Keratinocyte (primary cell): Measurements from ENCODE around the gene ITGAX. TPM values are rescaled to one million over a fixed set of nuclear protein-coding genes. Genes with fewer than 3 reads are reported as not detected.

Source experiments
- DNase-seq: peaks from one replicate; pipeline ENCODE4 v3.0.0-alpha.2; 2011; ENCODE audit warnings: low read depth, missing footprints, low spot score
- FAIRE-seq: peaks from 2 replicates; lab custom pipeline; 2011; peaks lifted over from hg19 to GRCh38; lab: Jason Lieb, UNC
- H2AFZ ChIP-seq: 2 replicates; pipeline ENCODE4 v1.6.0; 2012; ENCODE audit warnings: low read length, control low read depth, inconsistent platforms; ENCODE audit not compliant: control insufficient read depth
- H3K27ac ChIP-seq: 2 replicates; pipeline ENCODE4 v1.5.1; 2011; ENCODE audit warnings: low read length; ENCODE audit not compliant: control insufficient read depth, insufficient read depth
- H3K27me3 ChIP-seq: 3 replicates; pipeline ENCODE4 v1.6.0; 2011; ENCODE audit warnings: low read length; ENCODE audit not compliant: control insufficient read depth, insufficient read depth; ENCODE audit errors: extremely low read depth
- H3K36me3 ChIP-seq, 2 experiments: 2 replicates in 1 of 2; 3 replicates in 1 of 2; pipeline ENCODE4 v1.5.1; 2011; ENCODE audit warnings: low read length in 2 of 2, mild to moderate bottlenecking in 1 of 2; ENCODE audit not compliant: control insufficient read depth in 2 of 2, insufficient read depth in 2 of 2; ENCODE audit errors: extremely low read depth in 1 of 2
- H3K4me1 ChIP-seq: 3 replicates; pipeline ENCODE4 v1.5.1; 2011; ENCODE audit warnings: low read length; ENCODE audit not compliant: control insufficient read depth, insufficient read depth; ENCODE audit errors: extremely low read depth
- H3K4me2 ChIP-seq: 3 replicates; pipeline ENCODE4 v1.6.0; 2011; ENCODE audit warnings: low read depth, low read length; ENCODE audit not compliant: control insufficient read depth, insufficient read depth; ENCODE audit errors: extremely low read depth
- H3K4me3 ChIP-seq, 3 experiments: fragments of 200-600 bp in 1 of 3; sonication (generic) in 1 of 3; 2 replicates in 2 of 3; 3 replicates in 1 of 3; pipeline ENCODE4 v1.5.1; 2011 to 2016; ENCODE audit warnings: low read length in 3 of 3, mild to moderate bottlenecking in 3 of 3, control low read depth in 2 of 3, inconsistent platforms in 1 of 3, low read depth in 1 of 3, mixed read lengths in 1 of 3, mixed run types in 1 of 3, moderate library complexity in 1 of 3; ENCODE audit not compliant: control insufficient read depth in 2 of 3, insufficient read depth in 2 of 3; ENCODE audit errors: extremely low read depth in 1 of 3
- H3K79me2 ChIP-seq: 2 replicates; pipeline ENCODE4 v1.6.0; 2012; ENCODE audit warnings: low read length; ENCODE audit not compliant: control insufficient read depth, insufficient read depth
- H3K9ac ChIP-seq: 3 replicates; pipeline ENCODE4 v1.6.0; 2011; ENCODE audit warnings: low read length; ENCODE audit not compliant: control insufficient read depth, insufficient read depth; ENCODE audit errors: extremely low read depth
- H3K9me1 ChIP-seq: 3 replicates; pipeline ENCODE4 v1.6.0; 2011; ENCODE audit warnings: low read length; ENCODE audit not compliant: control insufficient read depth, insufficient read depth; ENCODE audit errors: extremely low read depth
- H3K9me3 ChIP-seq: 2 replicates; pipeline ENCODE4 v1.5.1; 2012; ENCODE audit warnings: low read depth, low read length; ENCODE audit not compliant: control insufficient read depth
- H4K20me1 ChIP-seq: 3 replicates; pipeline ENCODE4 v1.6.0; 2011; ENCODE audit warnings: low read length; ENCODE audit not compliant: control insufficient read depth, insufficient read depth; ENCODE audit errors: extremely low read depth
- CTCF ChIP-seq, 3 experiments: IDR thresholded peaks in 1 of 3; conservative IDR thresholded peaks in 1 of 3; optimal IDR thresholded peaks in 1 of 3; 2 replicates in 2 of 3; 3 replicates in 1 of 3; pipeline versions ENCODE3 to v1.5.1; 2011; ENCODE audit warnings: low read length in 3 of 3, mild to moderate bottlenecking in 3 of 3, moderate library complexity in 2 of 3, control low read depth in 1 of 3, inconsistent platforms in 1 of 3; ENCODE audit not compliant: insufficient read depth in 2 of 3; ENCODE audit errors: extremely low read depth in 1 of 3
- EZH2 ChIP-seq: IDR thresholded peaks from one replicate; pipeline ENCODE4 v1.6.1; 2012; ENCODE audit warnings: inconsistent platforms, mild to moderate bottlenecking, low read length, moderate library complexity
- dilution Hi-C: fragments of 300-500 bp; cut with MboI; formaldehyde crosslinking; loops from one replicate; pipeline ENCODE4 v1.7.0; 2020; ENCODE audit warnings: low sequenced_read_pairs; ENCODE audit not compliant: extremely low pct_ligation_motif_present
- polyA plus RNA-seq, 5 experiments: library from polyadenylated mRNA; depleted of rRNA in 3 of 5; stranded (reverse) in 3 of 5; stranded (forward) in 1 of 5; unstranded in 1 of 5; fragments of >200 nt; gene quantifications; 1 replicate in 1 of 5; 2 replicates in 3 of 5; 3 replicates in 1 of 5; pipeline versions ENCODE4 v1.2.1 to v1.2.3, GENCODE V29; 2011 to 2012; ENCODE audit warnings: missing spikeins in 2 of 5, low read depth in 1 of 5, low replicate concordance in 1 of 5

The ITGAX gene
- polyA plus RNA-seq, 1 donor (not counting 4 experiments of a cell fraction or from before 2014, with no cell fraction given), result 0.04 TPM

DNA sequence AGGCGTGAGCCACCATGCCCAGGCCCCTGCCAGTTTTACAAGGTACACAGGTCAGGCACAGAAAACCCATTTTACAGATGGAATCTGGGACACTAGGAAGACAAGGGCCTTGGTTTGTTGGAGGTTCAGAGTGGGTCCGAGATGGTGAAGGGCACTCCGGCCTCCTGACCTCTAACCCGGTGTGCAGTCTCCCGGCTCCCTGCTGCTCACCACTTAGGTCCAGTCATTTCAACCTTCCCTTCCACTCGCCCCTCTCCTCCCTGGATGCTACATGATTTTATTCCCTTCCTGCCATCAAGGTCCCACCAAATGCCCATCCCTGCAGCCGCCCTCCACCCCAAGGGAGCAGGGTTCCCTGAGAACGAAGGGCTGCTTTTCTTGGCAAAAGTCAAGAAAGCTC is 8.7 kb downstream of the ITGAX start:
- no peak overlapping the region for H3K9ac ChIP-seq
- FAIRE-seq, result no peak
- no peaks in the 10 kb centered on the region for H3K36me3 ChIP-seq
- no peak overlapping the region for H3K4me2 ChIP-seq
- no peak overlapping the region for H3K4me3 ChIP-seq
- DNase-seq, result no peak
- dilution Hi-C loops, result no loop called here
- no peaks in the 10 kb centered on the region for H3K9me1 ChIP-seq
- no peaks in the 10 kb centered on the region for H3K27me3 ChIP-seq
- H3K79me2 ChIP-seq, result no peaks in the 10 kb centered on the region
- no peaks in the 10 kb centered on the region for H3K9me3 ChIP-seq
- TF ChIP-seq EZH2, result no peak
- no peak for TF ChIP-seq CTCF (optimal IDR thresholded peaks at IDR 0.05 in 1 of 3, IDR thresholded peaks at IDR 0.05 in 1 of 3, conservative IDR thresholded peaks at IDR 0.05 in 1 of 3; ENCODE audit: extremely low read depth in 1 of 3, insufficient read depth in 2 of 3, low read length in 3 of 3)
- no peaks in the 10 kb centered on the region for H3K4me1 ChIP-seq
- no peak overlapping the region for H2AFZ ChIP-seq
- no peaks in the 10 kb centered on the region for H4K20me1 ChIP-seq
- H3K27ac ChIP-seq, result no peak overlapping the region

- Histone ChIP-seq H3K9me1 (no peaks in the 10 kb centered on the region), H2AFZ (no peak overlapping the region), H3K36me3 (no peaks in the 10 kb centered on the region), H3K4me3 (no peak overlapping the region), H3K27me3 (no peaks in the 10 kb centered on the region), H3K9me3 (no peaks in the 10 kb centered on the region), H3K4me1 (no peaks in the 10 kb centered on the region), H4K20me1 (no peaks in the 10 kb centered on the region), H3K27ac (no peak overlapping the region), H3K4me2 (no peak overlapping the region), H3K79me2 (no peaks in the 10 kb centered on the region), H3K9ac (no peak overlapping the region)
- TF ChIP-seq CTCF (optimal IDR thresholded peaks at IDR 0.05 in 1 of 3, IDR thresholded peaks at IDR 0.05 in 1 of 3, conservative IDR thresholded peaks at IDR 0.05 in 1 of 3; ENCODE audit: extremely low read depth in 1 of 3, insufficient read depth in 2 of 3, low read length in 3 of 3), result no peak
- TF ChIP-seq EZH2, result no peak
- DNase-seq (no peak), FAIRE-seq (no peak)
- dilution Hi-C loops, result no loop called here
Measured at GRCh38 chr16:31364421-31364820, 9.4 kb downstream of the ITGAX start.
